SK-N-SH (cell line): ENCODE data around the gene LIPG.

Source experiments
- CTCF ChIP-seq: fragments of 200-600 bp; sonication (generic); IDR thresholded peaks from 2 replicates; pipeline ENCODE4 v1.6.1; 2017; ENCODE audit warnings: antibody characterized with exemption, mild to moderate bottlenecking, moderate library complexity
- EZH2phosphoT487 ChIP-seq: fragments of 200-600 bp; sonication (generic); IDR thresholded peaks from 2 replicates; pipeline ENCODE4 v1.6.1; 2017; ENCODE audit warnings: low read depth, mixed run types, mild to moderate bottlenecking, antibody characterized with exemption, moderate library complexity, borderline replicate concordance
- NFIC ChIP-seq: IDR thresholded peaks from 2 replicates; pipeline ENCODE4 v1.4.0; 2012; ENCODE audit warnings: borderline replicate concordance
- POLR2AphosphoS5 ChIP-seq: IDR thresholded peaks from 2 replicates; pipeline ENCODE4 v1.6.1; 2012; ENCODE audit warnings: low read depth, low read length
- USF2 ChIP-seq: fragments of 150-350 bp; IDR thresholded peaks from 2 replicates; pipeline ENCODE4 v1.6.1; 2017; ENCODE audit warnings: antibody characterized with exemption, low read length, low read depth, borderline replicate concordance
- TF ChIP-seq, protein P1 (sequence below): IDR thresholded peaks from 2 replicates; pipeline ENCODE4 v1.4.0; 2012; ENCODE audit warnings: low read depth

DNA sequence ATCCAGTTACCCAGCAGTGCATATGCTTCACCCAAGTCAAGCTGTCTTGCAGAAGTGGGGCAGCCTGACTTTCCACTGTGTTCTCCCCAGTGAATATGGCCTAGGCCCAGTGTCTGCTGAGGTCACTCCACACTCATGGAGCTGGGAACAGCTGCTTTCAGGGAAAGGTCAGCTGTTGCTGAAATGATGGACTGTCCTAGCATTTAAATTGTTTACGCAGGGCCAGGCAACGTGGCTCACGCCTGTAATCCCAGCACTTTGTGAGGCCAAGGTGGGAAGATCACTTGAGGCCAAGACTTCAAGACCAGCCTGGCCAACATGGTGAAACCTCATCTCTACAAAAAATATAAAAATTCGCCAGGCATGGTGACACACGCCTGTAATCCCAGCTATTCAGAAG lies 86.5 kb downstream of the LIPG start:
- no peak for TF ChIP-seq CTCF
- TF ChIP-seq, protein P1, sequence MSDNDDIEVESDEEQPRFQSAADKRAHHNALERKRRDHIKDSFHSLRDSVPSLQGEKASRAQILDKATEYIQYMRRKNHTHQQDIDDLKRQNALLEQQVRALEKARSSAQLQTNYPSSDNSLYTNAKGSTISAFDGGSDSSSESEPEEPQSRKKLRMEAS, result no peak
- TF ChIP-seq POLR2AphosphoS5, result no peak
- TF ChIP-seq EZH2phosphoT487, result no peak
- no peak for TF ChIP-seq USF2
- TF ChIP-seq NFIC, result no peak
